HUES64 (cell line): Measurements from ENCODE around the gene ATRN.

Experiments used
- H3K27ac ChIP-seq: 2 replicates; pipeline ENCODE4 v1.7.0; 2013; ENCODE audit warnings: low read depth, low read length, inconsistent platforms
- H3K27me3 ChIP-seq: 2 replicates; pipeline ENCODE4 v1.6.1; 2013; ENCODE audit warnings: mild to moderate bottlenecking, low read length; ENCODE audit not compliant: insufficient read depth
- H3K36me3 ChIP-seq: 2 replicates; pipeline ENCODE4 v1.6.1; 2013; ENCODE audit warnings: mild to moderate bottlenecking, low read length; ENCODE audit not compliant: insufficient read depth
- H3K4me1 ChIP-seq: 2 replicates; pipeline ENCODE4 v1.6.1; 2013; ENCODE audit warnings: mild to moderate bottlenecking, low read length, moderate library complexity; ENCODE audit not compliant: insufficient read depth
- H3K4me3 ChIP-seq: 2 replicates; pipeline ENCODE4 v1.5.1; 2013; ENCODE audit warnings: mild to moderate bottlenecking, low read length, moderate library complexity
- H3K9ac ChIP-seq: 2 replicates; pipeline ENCODE4 v1.6.1; 2013; ENCODE audit warnings: mild to moderate bottlenecking, low read depth, low read length
- H3K9me3 ChIP-seq: 2 replicates; pipeline ENCODE4 v1.6.1; 2013; ENCODE audit warnings: low read depth, low read length; ENCODE audit not compliant: insufficient read depth
- WGBS: fragments of 150-250, 120-280 bp; methylation state at CpG from one replicate; pipeline ENCODE4 v1.1.7; 2013; ENCODE audit warnings: missing lambda C conversion rate; 5-methylcytosine and 5-hydroxymethylcytosine counted together

Gene ATRN

DNA sequence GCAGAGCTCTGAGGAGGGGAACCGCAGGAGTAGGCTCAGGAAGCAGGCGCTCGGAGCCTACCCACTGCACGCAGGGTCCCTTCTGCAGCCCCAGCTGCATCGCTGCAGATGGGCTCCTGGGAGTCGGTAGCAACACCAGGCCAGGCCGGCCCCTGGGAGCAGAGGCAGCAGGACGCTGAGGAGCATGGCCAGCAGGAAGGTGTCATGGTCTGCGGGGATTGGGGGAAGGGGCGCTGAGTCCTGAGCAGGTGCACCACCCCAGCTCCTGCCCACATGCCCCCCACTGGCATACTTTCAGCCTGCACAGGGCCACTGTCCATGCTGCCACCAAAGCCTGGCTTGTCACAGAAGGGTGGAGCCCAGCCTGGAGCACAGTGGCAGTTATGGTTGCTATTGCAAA is 200.1 kb downstream of the ATRN start:
- H3K9ac ChIP-seq: no peak overlapping the region
- no peak overlapping the region for H3K4me3 ChIP-seq
- H3K4me1 ChIP-seq: no peaks in the 10 kb centered on the region
- H3K36me3 ChIP-seq: no peaks in the 10 kb centered on the region
- H3K27ac ChIP-seq: no peak overlapping the region
- peaks cover 16% of the 10 kb centered on the region for H3K27me3 ChIP-seq
- WGBS: 89% methylated on average over 10 of the region's 10 CpGs
- no peaks in the 10 kb centered on the region for H3K9me3 ChIP-seq

DNA sequence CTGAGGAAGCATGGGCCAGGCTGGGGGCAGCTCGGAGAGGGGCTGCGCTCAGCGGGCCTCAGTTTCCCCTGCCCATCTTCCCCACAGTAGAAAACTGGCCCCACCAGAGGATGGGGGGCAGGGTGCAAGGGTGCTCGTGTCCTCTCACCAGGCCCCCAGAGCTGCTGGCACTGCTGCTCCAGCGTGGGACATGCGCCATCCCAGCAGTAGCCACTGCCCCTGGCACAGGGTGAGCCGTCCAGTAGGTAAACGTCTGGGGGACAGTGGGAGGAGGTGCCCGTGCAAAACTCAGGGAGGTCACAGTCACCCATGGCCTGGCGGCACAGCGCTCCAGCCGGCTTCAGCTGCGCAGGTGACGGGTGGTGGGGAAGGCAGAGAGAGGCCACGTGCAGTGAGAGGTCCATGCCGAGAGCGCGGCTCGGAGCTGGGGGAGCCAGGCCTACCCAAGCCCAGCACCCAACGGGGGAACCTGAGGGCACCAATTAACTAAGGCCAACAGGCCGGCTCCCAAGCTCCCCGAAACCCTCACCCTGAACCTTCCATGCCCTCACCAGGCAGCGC is 201.2 kb downstream of the ATRN start:
- Histone ChIP-seq H3K9ac (no peak overlapping the region), H3K9me3 (no peaks in the 10 kb centered on the region), H3K4me3 (peak overlapping the region; percentile 35; the same call in 1 of the 2 replicates), H3K4me1 (no peaks in the 10 kb centered on the region), H3K27me3 (peaks cover 16% of the 10 kb centered on the region), H3K36me3 (no peaks in the 10 kb centered on the region), H3K27ac (no peak overlapping the region)
- 94% methylated on average over 23 of the region's 23 CpGs for WGBS

DNA sequence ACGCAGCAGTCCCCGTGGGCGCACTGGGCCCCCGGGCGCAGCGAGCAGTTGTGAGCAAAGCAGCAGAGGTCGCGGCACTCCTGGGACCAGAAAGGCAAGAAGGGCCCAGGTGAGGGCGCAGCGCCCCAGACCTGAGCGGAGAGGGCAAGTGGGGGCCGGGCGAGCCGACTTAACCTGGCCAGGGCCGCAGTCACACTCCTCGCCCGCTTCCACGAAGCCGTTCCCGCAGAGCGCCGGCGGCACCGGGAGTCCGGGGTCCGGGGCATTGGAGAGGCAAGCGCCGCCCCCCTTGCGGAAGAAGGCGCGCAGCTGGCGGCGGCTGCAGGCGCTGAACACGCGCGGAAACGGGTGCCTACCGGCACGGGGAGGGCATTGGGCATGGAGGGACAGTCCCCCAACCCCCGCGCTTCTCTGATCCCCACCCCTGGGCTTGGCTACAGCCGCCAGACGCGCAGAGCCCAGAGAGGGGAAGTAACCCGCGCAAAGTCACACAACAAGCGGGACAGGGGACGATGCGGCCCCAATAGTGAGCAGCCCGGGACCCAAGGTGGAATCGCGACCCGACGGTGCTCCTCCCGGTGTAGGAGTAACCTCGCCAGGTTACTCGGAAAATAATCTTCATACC is 201.8 kb downstream of the ATRN start:
- Histone ChIP-seq H3K27ac (no peak overlapping the region), H3K27me3 (peaks cover 16% of the 10 kb centered on the region), H3K4me3 (peak overlapping the region; percentile 35; the same call in 1 of the 2 replicates), H3K36me3 (no peaks in the 10 kb centered on the region), H3K9ac (no peak overlapping the region), H3K9me3 (no peaks in the 10 kb centered on the region), H3K4me1 (no peaks in the 10 kb centered on the region)
- WGBS: 95% methylated on average over 58 of the region's 58 CpGs

DNA sequence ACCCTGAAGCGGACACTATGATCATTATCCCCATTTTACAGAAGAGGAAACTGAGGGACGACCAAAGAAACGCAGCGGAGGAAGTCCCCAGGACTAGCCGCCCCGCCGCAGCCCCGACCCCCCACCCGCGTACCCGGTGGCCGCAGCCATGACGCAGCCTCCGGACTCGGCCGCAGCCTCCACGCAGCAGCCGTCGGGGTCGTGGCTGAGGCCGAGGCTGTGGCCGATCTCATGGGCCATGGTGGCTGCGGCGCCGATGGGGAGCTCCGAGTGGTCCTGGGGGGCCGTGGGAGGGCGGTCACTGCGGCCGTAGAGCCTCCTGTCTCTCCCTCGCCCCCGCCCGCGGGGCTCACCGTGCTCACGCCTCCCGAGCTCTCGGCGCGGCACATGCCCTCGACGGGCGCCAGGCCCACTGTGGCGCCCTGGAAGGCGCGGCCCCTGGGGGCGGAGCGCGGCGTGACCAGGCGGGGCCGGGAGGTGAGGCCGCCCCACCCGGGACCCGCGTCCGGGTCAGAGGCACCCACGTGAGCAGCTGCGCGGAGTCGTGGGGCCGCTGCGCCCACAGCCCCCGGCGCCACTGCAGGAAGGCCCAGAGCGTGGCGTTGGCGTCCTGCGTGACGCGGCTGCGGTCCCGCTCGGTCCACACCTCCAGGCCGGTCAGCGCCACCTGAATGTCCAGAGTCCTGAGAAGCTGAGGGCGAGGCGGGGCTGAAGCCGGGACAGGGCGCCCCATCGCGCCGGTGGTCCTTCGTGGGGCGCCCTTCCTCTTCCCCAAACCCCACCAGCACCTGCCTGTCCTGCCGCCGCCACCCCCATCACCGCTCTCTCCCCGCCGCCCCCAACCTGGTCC is 202.6 kb downstream of the ATRN start:
- H3K4me3 ChIP-seq: no peak overlapping the region
- no peak overlapping the region for H3K9ac ChIP-seq
- H3K36me3 ChIP-seq: no peaks in the 10 kb centered on the region
- H3K27ac ChIP-seq: no peak overlapping the region
- peaks cover 16% of the 10 kb centered on the region for H3K27me3 ChIP-seq
- no peaks in the 10 kb centered on the region for H3K9me3 ChIP-seq
- 96% methylated on average over 90 of the region's 90 CpGs for WGBS
- H3K4me1 ChIP-seq: no peaks in the 10 kb centered on the region

DNA sequence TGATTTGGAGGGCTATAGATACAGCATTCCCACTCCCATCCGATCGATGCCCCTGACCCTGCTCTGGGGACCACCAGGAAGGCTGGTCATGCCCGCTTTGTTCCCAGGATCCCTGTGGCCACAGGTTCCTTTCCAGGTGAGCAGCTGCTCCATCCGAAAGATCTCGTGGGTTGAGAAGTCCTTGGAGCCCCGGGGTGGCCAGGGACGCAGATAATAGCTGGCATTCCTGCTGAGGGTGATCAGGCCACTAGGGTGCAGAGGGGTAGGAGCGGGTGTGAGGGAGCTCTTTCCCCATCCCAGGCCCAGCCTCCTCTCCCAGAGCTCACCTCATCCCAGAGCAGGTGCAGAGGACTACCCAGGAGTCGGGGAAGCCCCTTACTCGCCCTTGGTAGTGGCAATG is 203.6 kb downstream of the ATRN start:
- H3K27ac ChIP-seq: no peak overlapping the region
- H3K9me3 ChIP-seq: no peaks in the 10 kb centered on the region
- no peaks in the 10 kb centered on the region for H3K4me1 ChIP-seq
- no peak overlapping the region for H3K9ac ChIP-seq
- WGBS: 89% methylated on average over 9 of the region's 10 CpGs
- peaks cover 16% of the 10 kb centered on the region for H3K27me3 ChIP-seq
- H3K36me3 ChIP-seq: no peaks in the 10 kb centered on the region
- no peak overlapping the region for H3K4me3 ChIP-seq

DNA sequence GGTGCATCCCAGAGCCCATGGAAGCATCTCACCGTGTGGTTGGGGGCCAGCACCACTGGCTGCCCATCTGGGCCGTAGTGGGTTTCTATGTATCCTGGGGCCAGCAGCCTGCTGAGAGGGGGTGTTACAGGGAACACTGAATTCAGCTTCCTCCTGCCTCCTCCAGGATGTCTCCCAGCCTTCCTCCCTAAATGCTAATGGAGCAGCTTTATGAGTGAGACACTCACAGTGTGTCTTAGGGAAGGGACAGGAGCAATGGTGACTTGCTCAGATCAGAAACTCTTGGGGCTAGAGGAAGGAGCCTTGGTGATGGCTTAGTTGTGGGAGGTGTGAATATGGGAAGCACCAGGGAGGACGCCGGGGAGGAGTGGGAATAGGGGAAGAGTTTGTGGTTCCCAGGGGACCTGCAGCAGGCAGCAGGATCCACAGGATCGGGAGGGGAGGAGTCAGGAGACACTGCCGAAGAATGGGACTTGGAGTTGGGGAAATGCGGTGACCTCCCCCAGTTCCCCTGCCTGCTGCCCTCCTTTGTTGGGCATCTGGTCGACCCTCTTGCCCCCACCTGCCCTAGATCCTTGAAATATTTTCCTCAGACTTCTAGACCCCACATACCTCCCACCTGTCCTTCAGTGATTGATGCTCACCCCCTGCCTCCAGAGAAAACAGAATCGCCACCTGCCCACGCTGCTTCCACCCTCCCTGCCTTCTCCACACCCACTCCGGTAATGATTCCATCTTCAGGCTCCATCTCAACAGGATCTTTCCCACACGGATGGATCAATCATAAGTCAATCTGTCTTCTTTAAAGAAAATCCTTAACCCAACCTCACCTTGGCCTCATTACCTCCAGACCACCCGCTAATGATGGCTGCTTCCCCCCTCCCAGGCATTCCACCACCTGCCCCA is 204.4 kb downstream of the ATRN start:
- Histone ChIP-seq H3K4me1 (peaks cover 2% of the 10 kb centered on the region), H3K9ac (no peak overlapping the region), H3K9me3 (no peaks in the 10 kb centered on the region), H3K27me3 (peaks cover 16% of the 10 kb centered on the region), H3K27ac (no peak overlapping the region), H3K4me3 (no peak overlapping the region), H3K36me3 (no peaks in the 10 kb centered on the region)
- 74% methylated on average over 13 of the region's 13 CpGs for WGBS

GRCh38 chr20:3677733-3678132 is 206.9 kb downstream of the ATRN start:
- WGBS: 83% methylated on average over 8 of the region's 8 CpGs
- no peaks in the 10 kb centered on the region for H3K9me3 ChIP-seq
- no peaks in the 10 kb centered on the region for H3K36me3 ChIP-seq
- peaks cover 23% of the 10 kb centered on the region for H3K27me3 ChIP-seq
- peaks cover 11% of the 10 kb centered on the region for H3K4me1 ChIP-seq
- H3K27ac ChIP-seq: no peak overlapping the region
- no peak overlapping the region for H3K9ac ChIP-seq
- no peak overlapping the region for H3K4me3 ChIP-seq

DNA sequence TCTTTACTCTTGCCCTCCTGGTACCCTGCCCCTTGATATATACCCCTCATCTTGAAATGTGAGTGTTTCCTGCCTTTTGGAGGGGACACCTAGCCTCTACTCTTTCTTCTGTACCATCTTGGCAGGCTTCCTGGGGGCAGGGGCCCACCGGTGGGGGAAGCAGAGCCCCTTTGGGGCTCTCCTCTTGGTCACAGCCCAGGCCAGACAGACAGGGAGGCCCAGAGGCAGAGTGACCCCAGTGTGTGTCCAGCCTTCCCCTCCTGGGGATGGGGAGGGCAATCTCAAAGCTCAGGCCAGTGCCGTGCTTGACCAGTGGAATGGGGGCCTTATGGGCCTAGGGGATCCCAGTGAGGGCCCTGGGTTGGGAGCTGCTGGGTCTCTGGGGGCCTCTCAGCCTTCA is 207.4 kb downstream of the ATRN start:
- H3K4me3 ChIP-seq: no peak overlapping the region
- no peaks in the 10 kb centered on the region for H3K36me3 ChIP-seq
- H3K27me3 ChIP-seq: peaks cover 23% of the 10 kb centered on the region
- H3K27ac ChIP-seq: no peak overlapping the region
- no peak overlapping the region for H3K9ac ChIP-seq
- no peaks in the 10 kb centered on the region for H3K9me3 ChIP-seq
- WGBS: 91% methylated on average over 2 of the region's 2 CpGs
- peaks cover 11% of the 10 kb centered on the region for H3K4me1 ChIP-seq

DNA sequence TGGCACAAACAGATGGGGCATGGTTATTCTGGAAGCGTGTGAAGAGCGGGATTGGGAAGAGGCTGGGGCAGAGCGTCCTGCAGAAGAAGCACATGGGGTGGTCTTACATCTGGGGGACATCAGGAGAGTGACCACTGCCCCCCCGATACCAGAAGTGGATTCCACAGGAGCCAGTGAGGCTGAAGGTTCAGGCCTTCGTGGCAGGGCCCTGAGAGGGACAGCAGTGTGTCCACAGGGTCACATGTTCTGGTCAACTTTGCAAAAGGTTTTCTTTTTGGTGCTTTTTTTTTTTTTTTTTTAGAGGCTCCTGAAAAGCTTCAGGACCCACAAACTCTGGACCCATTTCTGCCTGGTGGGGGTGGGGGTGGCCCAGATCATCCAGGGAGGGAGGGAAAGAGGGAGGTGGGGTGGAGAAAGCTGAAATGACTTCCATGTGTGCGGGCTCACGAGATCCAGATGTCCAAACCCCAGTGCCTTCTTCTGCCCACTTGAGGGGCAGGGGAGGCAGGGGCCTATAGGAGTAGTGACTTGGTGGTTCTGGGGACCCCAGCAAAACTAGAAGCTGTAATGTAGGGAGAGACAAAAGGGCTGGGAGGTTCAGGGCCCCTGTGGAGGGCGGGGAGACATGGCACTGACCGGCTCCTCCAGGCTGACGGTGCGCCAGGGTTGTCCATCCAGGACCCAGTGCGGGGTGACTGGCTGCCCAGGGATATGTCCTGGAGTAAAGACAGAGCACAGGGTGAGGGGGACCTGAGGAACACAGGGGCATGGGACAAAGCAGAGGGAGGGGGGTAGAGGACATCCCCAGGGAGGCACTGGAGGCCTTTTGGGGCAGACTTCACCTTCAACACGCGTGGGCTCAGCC is 208.3 kb downstream of the ATRN start:
- no peaks in the 10 kb centered on the region for H3K9me3 ChIP-seq
- peaks cover 27% of the 10 kb centered on the region for H3K27me3 ChIP-seq
- no peaks in the 10 kb centered on the region for H3K36me3 ChIP-seq
- no peak overlapping the region for H3K9ac ChIP-seq
- H3K4me1 ChIP-seq: peaks cover 11% of the 10 kb centered on the region
- no peak overlapping the region for H3K27ac ChIP-seq
- H3K4me3 ChIP-seq: no peak overlapping the region
- WGBS: 93% methylated on average over 14 of the region's 14 CpGs
